Hair follicular keratinocyte (primary cell): Measurements from ENCODE around the gene MYL1. TPM values are rescaled to one million over a fixed set of nuclear protein-coding genes. Genes with fewer than 3 reads are reported as not detected.

ENCODE experiments used
- total RNA-seq: library from RNA; depleted of rRNA; stranded (reverse); fragments of >200 nt; gene quantifications from 2 replicates; pipeline ENCODE4 v1.2.3, GENCODE V29; 2015

MYL1 gene
- not detected in 2 replicates for total RNA-seq

GRCh38 chr2:210315015-210315788, at the start of gene MYL1:
Gene MYL1, minus strand, starts transcription at chr2:210315174. Its CDS starts 132 bp downstream, at chr2:210315042.

Other genes with a start within 250 kb of the MYL1 start
- gene KANSL1L, start 143.8 kb downstream of the MYL1 start, total RNA-seq, result 3.0 and 4.8 TPM in 2 replicates
- gene ACADL, start 89.7 kb downstream of the MYL1 start, total RNA-seq, result not detected in 2 replicates
- gene LANCL1, start 161.6 kb upstream of the MYL1 start, total RNA-seq, result 38.1 and 44.6 TPM in 2 replicates
- gene CPS1, start 241.4 kb upstream of the MYL1 start, total RNA-seq, result 14.5 and 24.4 TPM in 2 replicates